Measurements from ENCODE around the gene CDH26.

CDH26 gene

DNA sequence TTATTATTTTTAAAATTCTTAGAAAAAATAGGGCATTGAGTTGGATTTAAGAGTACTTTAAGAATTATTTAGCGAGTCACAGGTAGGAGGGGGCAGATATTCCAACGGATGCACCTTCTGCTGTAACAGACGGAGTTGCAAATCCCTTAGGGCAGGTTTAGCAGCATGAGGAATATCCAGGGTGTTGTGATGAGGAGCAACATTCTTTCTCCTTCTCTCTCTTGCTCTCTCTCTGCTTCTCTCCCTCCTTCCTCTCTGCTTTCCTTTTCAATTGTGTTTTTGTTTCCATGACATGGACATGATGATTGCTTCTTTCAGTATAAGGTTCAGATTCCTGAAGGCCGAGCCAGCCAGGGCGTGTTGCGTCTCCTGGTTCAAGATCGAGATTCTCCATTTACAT, 28.9 kb downstream of the CDH26 start:
- no peak for DNase-seq

DNA sequence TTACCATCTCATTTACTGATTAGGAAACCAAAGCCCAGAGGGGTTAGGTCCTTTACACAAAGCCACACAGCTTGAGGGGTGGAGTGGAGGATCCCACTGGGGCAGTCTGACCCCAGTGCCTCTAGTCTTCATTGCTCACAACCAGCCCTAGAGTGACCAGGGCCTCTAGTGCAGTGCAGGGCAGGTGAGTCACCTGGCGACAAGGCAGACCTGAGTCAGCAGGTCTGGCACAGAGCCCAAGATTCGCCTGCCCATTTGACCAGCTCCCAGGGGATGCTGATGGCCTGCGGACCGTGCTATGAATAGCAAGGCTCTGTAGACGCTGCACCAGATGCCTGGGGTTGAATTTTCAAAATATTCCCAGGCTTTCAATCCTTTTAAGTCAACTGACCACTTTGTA, 29.9 kb downstream of the CDH26 start:
- DNase-seq = no peak

DNA sequence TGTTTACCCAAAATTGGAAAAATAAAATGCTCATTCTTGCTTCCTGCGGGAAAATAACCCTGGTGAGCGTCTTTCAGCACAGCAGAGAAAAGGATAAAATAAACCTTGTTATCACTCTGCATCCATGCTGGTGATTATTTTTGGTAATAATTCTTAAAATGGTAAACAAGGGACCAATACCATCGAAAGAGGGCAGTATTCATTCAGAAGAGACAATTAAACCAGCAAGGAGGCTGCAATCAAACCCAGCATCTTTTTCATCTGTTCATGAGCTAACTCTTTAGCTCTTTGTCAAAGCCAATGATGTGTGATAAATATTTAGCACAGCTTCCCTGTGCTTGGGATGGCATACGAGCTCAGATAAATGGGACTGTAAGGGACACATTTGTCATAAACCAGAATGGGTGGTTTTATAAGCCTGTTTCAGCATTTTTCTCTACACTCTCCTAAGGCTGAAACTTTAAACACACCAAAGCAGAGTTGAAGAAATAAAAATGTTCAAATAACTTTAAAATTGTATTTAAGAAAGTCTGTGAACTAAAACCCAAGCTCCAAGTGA, 34.4 kb downstream of the CDH26 start:
- DNase-seq = no peak

DNA sequence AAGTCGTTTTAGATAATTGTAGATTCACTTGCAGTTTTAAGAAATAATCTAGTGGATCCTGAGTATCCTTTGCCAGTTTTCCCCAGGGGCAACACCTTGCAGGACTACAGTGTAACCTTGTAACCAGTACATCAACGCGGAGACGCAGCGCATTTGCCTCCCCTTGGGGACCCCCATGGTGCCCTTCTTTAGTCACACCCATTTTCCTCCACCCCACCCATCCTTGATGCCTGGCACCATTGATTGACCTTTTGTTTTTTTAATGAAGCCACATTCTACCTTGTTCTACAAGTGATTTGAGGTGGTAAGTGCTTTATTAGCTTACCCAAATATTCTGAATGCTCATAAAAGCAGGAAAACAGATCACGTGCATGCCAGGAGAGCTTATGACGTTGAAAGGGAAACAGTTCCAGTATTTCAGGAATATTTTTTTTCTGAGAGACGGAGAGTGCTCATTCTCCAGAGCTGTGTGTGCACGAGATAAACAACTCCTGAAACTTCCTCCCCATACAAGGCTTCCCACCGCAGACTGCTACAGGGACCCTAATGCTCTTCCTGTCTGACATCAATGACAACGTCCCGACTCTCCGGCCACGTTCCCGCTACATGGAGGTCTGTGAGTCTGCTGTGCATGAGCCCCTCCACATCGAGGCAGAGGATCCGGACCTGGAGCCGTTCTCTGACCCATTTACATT, 35.7 kb downstream of the CDH26 start:
- no peak for DNase-seq

DNA sequence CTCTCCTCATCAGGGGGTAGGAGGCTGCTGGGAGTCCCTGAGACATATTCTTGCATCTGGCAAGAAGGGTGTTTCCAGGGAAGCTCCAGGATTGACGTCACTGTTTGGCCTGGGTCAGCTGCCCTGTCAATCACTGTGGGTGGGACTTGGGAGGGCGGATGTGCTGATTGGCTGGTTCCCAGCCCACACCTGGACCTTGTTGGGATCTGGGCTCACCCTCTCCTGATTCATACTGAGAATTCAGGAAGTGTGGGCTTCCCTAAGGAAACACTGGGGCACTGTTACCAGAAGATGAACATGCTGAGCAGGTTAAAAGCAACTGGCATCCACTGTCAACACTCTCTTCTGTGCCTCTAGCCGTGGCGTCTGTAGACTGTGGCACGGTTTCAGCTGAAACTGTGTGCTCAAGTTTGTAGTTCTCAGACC, 36.5 kb downstream of the CDH26 start:
- peak; percentile 16 to 37 for DNase-seq

DNA sequence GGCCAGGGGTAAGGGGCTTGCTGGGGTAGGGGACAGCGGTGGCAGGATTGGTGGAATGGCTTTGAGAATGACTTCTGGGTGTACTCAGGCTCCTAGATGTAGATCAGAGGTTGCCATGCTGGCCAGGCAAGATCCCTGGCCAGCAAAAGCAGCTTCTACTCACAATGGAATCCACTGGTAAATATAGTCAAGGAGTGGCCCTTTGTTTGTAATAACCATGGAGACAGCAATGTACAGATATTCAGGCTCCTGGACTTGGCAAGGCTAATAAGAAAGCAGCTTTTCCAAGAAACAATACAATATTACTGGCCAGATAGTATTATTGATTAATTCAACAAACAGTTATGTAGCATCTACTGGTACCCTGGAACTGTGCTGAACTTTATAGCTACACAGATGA, 37.9 kb downstream of the CDH26 start:
- no peak for DNase-seq

DNA sequence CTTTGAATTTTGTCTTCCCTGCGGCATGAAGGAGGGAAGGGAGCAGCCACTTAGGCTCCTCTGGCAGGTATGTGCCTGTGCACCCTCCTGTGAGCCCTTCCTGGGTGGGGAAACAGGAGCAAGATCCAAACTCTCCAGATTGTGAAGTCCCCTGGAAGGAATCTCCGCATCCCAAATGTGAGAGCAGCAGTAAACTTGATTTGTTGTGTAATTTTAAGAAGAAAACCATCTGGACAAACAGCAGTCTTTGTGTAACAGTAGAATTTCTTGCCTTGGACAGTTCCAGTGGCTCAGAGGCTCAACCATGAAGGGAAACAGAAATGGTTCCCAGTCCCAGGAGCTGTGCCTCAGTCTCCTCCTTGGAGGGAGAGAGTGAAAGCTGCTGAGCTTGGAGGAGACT, 39.7 kb downstream of the CDH26 start:
- no peak for DNase-seq

DNA sequence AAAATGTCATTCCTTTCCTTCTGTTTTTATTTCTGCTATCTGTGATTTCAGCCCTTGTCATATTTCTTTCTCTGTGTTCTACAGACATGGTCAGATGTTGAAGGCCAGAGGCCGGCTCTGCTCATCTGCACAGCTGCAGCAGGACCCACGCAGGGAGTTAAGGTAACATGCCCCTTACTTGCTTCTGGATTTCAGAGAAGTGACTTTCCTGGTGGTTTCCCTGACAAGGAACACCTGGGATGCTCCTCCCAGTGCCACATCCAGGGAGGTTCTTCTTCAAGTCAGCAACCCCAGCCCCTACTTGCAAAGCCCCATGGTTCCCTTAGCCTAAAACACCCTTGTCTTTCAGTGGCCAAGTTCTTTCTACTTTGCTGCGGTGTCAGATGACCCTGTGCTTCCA, 41.3 kb downstream of the CDH26 start:
- no peak for DNase-seq

DNA sequence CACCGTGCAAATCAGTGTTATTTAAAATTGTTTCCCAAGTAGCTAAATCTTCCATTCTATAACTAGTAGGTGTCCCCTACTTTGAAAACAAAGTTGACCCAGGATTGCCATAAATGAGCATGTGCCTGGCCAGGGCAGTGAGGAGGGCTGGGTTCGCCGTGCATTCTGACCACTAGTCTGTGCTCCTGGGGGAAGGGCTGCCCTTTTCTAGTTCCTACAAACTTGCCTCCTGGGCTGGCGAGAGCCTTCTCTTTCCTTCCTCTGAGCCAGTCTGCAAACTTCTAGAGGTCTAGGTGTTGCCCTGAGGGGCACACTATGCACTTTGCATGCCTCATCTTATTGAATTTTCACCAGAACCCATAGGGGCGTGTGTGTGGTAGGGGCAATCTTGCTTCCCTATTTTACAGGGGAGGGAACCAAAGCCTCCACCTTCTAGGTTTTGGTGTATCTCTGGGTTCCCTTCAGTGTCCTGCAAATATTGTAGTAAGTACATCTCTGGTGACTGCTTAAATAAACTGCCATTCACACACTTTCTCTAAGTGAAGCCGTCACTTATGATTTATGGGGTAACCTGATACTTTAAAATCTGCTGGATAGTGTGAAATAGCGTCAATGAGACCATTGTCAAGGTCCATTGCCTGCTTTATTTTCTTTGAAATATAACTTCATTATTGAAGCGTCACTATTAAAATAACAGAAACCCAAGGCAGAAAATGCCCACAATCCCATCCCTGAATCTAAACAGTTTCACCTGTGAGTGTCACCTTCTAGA, 42.2 kb downstream of the CDH26 start:
- DNase-seq = no peak

DNA sequence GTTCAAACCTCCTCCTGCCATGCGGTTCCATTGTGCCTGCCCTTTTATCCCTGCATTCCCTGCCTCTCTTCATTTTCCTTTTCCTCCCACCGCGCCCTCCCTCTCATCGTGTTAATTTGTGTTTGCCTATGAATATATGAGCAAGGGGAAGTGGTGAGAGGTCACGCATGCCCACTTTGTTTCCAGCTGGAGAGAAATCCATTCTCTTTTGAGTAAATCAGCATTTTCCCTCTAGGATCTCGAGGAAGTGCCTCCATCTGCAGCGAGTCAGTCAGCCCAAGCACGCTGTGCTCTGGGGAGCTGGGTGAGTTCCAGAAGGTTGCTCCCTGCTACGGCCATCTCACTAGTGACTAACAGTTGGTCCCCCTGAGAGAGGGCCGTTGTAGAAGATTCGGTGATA, 42.9 kb downstream of the CDH26 start:
- DNase-seq = no peak

DNA sequence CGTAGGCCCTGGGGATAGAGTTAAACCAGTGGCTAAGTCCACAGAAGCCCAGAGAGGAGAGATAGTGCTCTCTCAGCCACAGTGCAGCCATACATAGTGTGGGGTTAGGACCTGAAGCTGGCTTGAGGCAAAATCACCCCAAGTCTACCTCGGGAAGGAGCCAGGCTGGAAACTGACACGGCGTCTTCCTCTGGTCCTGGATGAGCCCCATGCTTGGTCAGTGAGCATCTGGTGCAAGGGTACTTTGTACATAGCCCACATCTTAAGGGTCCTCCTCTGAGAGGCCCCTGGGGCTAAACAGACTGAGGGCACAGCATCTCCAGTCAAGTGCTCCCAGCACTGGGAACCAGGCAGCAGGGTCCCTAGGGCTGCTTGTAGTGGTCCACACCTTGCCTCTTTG, 45.6 kb downstream of the CDH26 start:
- no peak for DNase-seq

DNA sequence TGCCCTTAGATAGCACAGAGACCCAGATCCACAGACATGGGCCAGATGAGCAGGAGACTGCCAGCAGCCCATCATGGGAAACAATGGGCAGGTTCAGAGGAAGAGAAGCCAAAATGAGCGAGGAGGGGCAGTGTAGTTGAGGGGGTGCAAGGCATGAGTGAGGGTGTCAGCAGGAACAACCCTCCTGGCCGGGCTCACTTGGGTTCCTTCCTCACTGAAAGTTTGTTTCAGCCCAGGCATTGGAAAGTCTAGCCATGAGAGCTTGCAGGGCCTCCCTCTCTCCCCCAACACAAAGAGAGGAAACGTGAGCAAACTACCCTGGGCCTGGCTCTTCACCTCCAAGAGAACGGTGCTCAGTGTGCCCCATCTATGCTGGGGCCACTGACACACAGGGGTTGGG, 48.0 kb downstream of the CDH26 start:
- DNase-seq = no peak

DNA sequence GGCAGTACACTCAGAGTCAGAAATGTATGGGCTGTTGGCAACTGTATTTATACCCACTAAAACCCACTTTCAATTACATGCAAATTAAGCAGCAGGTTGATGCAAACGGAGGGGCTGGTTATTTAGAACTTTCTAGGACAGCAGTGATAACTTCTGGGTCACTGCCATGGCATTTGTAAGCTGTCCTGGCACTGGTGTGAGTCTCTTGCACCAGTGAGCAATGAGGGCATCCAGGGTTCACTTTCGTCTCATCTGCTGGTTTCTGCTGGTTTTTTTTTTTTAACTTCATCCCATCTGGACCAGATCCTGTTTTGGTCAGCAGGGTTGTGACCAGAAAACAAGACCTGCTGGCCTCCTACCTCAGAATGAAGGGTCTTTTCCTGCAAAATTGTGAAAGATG, 49.2 kb downstream of the CDH26 start:
- DNase-seq = no peak

DNA sequence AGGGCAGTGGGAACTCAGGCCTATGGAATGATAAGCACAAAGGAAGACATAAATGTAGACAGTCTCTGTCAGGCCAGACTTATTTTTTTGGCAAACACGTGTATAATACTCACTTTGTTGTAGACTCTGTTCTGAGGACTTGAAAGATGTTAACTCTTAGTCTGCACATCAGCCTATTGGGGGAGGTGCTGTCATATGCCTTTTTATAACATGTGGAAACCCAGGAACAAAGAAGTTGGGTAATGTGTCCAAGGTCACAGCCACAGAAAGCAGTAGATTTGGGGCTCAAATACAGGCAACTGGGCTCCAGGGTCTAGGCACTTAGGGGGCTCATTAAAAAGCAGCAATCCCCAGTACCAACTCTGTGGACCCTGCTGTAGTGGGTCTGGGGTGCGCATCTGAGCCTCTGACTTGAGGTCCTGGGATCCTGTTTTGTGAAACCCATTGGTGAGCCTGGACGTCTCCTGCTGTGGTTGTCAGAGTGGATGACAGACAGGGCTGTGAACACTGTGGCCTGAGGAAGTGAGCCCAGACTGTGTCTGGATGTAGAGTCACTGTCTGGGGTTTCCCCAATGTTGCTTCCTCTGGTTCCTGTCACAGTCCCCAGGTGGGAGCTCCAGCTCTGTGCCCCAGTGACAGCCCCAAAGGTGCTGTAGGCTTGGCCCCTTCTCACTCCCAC, 50.0 kb downstream of the CDH26 start:
- peak; percentile 53 to 69 for DNase-seq

DNA sequence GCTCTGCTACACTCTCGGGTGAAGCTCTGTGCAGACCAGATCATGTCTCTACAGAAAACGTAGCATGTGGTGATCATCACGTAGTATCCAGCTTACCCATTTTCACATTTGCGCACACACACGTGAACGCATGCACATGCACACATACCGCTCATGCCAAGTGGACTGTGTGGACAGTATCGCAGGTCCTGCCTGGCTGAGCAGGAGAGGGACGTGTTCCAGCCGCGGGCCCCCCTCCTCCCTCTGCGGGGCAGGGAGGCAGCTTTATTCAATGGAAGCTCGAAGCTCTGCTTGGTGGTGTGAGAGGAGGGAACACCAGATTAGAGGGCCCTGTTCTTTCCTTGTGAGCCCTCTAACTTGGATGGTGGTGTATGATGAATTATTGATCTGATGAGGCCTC, 51.1 kb downstream of the CDH26 start:
- DNase-seq = no peak

DNA sequence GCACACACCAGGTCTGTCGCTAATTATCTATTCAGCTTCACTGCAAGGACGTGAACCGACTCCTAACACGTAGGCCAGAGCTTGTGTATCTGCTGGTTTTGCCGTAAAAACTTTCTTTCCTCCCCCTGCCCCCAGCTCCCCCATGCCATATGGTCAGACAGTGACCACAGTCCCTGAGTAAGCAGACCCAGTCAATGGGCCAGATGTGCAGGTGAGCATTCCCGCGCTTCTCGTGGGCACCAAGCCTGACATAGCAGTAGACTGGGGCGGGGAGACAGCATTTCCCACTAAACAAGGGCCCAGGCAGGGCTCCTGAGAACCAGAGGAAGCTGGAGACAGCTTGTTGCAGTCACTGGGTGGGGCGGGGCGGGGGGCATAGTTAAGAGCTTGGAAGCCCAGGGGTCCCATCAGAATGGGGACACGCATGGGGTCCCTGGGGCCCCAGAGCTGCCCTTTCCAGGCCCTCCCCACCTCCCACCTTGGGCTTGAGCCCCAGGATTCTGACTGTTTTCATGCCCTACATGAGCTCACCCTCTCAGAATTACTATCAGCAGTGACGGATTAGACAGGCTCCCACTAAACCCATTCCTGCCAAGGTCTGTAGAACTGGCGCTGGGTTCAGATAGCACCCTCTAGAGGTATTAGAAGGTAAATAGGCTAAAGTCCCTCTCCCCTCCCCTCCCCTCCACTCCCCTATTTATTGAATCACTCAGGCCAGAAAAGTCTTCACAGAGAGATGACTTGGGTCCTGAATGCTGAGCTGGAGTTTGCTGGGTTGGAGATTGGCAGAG, 51.8 kb downstream of the CDH26 start:
- no peak for DNase-seq

DNA sequence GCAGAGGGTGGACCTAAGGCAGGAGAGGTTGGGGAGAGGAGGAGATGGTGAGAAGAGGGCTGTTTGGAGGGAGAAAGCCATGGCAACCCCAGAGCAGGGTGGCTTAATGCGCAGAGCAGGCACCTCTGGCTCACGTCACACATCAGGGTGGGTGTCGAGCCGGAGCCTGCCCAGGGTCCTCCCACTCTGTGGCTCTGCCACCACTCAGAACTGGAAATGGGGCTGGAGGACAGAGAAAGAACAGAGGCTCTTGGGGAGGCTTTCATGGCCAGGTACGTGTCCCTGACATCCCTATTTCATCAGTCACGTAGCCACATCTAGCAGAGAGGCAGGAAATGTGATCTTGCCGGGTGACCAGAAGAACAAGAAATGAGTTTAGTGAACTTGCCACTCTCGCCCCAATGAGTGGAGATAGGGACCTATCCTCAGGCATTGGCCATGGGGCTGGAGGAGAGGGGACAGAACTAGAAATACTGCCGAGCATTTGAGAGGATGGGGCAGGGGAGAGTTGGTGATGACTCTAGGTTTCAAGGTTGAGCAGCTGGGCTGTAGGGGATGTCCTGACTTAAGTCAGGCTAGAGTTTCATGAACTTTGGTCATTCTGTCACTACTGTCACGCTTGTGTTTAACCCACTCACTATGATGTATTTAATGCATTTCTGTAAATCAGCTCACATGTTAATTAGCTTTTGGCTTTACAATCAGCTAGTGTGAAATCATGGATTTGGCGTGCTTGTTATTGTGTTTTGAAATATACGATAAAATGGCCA, 52.7 kb downstream of the CDH26 start:
- DNase-seq = no peak

DNA sequence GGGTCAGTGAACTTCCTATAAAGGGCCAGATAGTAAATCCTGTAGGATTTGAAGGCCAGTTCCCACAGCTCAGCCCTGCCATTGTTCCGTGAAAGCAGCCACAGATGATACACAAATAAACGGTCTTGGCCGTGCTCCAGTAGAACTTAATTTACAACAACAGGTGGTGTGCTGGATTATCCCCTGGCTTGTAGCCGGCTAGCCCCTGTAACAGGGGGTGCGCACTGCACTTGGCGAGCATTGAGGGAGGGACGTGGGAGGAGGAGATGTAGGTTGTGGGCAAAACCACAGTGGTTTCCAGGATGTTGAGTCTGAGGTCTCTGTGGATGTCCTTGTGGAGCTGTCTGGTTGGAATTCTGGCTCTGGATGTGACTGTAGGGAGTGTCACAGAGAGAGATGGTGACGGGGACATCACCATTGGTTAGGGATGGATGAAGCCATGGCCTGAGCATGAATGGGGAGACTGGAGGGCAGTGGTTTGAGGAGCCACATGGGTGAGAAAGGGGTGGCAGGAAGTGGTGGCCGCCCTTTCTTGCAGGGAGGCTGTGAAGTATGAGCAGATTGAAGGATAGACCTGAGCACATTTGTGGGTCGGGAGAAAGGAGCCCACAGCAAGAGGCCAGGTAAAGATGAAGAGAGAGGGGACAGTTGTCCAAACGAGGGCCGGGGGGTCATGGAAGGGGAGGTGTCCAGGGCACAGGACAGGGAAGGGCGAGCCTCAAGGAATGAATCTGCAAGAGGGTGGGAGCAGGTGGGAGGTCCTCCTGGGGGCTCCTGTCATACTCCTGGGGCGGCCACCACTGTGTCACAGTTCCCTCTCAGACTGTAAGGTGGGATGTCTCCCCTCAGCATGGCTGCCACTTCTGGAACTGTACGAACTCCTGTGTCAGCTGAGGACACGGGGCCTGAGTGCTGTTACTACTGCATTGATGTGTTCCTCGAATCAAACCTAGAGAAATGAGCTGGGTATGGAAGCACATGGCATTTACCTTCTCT, 53.6 kb downstream of the CDH26 start:
- DNase-seq = no peak

DNA sequence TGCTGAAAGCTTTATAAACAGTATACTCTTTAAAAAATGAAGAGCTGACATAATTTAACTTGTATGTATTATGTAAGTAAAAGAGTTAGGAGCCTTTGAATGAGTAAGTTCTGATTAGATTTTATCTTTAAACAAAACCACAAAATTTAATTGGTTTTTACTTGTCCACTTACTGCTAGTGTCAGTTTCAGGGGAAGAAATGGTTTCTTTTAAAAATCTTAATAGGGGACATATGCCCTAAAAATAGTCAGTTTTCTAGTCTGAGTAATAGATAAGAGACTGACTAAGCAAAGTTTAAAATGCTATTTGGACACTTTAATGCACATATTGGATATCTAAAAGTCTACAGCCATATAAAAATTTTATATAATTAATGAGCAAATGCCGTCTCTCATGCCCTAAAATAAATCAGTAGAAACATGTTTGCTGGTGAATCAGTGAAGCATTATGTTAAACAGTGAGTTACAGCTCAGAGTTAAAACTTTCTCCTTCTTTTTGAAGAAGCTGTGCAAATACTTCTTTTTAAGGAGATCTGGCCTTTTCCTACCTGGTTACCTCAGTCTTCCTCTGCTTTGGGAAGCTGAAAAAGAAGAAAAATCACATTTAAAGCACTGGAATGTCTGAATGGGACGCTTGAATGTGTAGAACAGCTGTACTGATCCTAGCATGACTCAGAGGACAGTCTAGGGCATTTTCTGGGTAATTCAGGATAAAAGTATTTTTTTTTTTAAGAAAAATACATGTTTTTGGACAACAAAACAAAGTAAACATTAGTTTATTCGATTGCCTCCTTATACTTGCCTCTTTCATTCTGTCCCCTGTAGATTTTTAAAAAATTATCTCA, 55.3 kb downstream of the CDH26 start:
- DNase-seq = no peak

DNA sequence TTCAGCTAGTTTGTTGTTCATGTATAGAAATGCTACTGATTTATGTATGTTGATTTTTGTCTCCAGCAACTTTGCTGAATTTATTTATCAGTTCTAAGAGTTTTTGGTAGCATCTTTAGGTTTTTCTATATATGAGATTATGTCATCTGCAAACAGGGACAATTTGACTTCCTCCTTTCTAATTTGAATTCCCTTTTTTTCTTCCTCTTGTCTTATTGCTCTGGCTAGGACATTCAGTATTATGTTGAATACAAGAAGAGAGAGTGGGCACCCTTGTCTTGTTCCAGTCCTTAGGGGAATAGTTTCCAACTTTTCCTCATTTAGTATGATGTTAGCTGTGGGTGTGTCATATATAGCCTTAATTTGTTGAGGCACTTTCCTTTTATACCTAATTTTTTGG, 58.2 kb downstream of the CDH26 start:
- DNase-seq = peak; percentile 14 to 58

Measured in inflammatory macrophage (primary cell).